Suprapubic skin (tissue), 4 donors: ENCODE results near the gene GPX3. TPM values are rescaled to one million over a fixed set of nuclear protein-coding genes. Genes with fewer than 3 reads are reported as not detected.

ENCODE experiments used
- DNase-seq, 2 donors: peaks; one replicate each; pipeline ENCODE4 v3.0.0-alpha.2; 2019; ENCODE audit warnings: low spot score in 2 of 2
- H3K27ac ChIP-seq: fragments of 200-600 bp; sonication (generic); one replicate; pipeline ENCODE4 v1.5.1; 2019
- H3K27me3 ChIP-seq: fragments of 200-600 bp; sonication (generic); one replicate; pipeline ENCODE4 v1.5.1; 2019
- H3K36me3 ChIP-seq: fragments of 200-600 bp; sonication (generic); one replicate; pipeline ENCODE4 v1.5.1; 2019
- H3K4me1 ChIP-seq: fragments of 200-600 bp; sonication (generic); one replicate; pipeline ENCODE4 v1.5.1; 2019
- H3K4me3 ChIP-seq: fragments of 200-600 bp; sonication (generic); one replicate; pipeline ENCODE4 v1.5.1; 2019; ENCODE audit warnings: mild to moderate bottlenecking
- H3K9me3 ChIP-seq: fragments of 200-600 bp; sonication (generic); one replicate; pipeline ENCODE4 v1.5.1; 2019
- EP300 ChIP-seq: sonication (generic); formaldehyde crosslinking; IDR thresholded peaks from one replicate; pipeline ENCODE4 v1.6.1; 2017; ENCODE audit warnings: antibody characterized with exemption
- POLR2A ChIP-seq, 2 donors: fragments of 450-650 bp; IDR thresholded peaks; one replicate each; pipeline ENCODE4 v1.6.1; 2017; ENCODE audit warnings: antibody characterized with exemption in 2 of 2, mild to moderate bottlenecking in 2 of 2, moderate library complexity in 2 of 2
- POLR2AphosphoS5 ChIP-seq, 3 donors: sonication (generic); formaldehyde crosslinking; IDR thresholded peaks; one replicate each; pipeline ENCODE4 v1.6.1; 2017; ENCODE audit warnings: antibody characterized with exemption in 3 of 3
- WGBS: methylation state at CpG from one replicate; pipeline ENCODE4 v1.1.5; 2018; 5-methylcytosine and 5-hydroxymethylcytosine counted together
- total RNA-seq, 4 donors: library from RNA; depleted of rRNA; stranded (reverse); fragments of >200 nt; gene quantifications; one replicate each; pipeline ENCODE4 v1.1.0, GENCODE V29; 2016
- TF ChIP-seq, protein P1 (sequence below), 2 donors: fragments of 200-600 bp in 1 of 2; fragments of 450-650 bp in 1 of 2; sonication (generic) in 1 of 2; IDR thresholded peaks; one replicate each; pipeline ENCODE4 v1.5.1; 2016 to 2019; ENCODE audit warnings: antibody characterized with exemption in 2 of 2, mild to moderate bottlenecking in 1 of 2, moderate library complexity in 1 of 2

Gene GPX3
- total RNA-seq, 4 donors from 2014 or later, result 242 to 601 (median 378) TPM

DNA sequence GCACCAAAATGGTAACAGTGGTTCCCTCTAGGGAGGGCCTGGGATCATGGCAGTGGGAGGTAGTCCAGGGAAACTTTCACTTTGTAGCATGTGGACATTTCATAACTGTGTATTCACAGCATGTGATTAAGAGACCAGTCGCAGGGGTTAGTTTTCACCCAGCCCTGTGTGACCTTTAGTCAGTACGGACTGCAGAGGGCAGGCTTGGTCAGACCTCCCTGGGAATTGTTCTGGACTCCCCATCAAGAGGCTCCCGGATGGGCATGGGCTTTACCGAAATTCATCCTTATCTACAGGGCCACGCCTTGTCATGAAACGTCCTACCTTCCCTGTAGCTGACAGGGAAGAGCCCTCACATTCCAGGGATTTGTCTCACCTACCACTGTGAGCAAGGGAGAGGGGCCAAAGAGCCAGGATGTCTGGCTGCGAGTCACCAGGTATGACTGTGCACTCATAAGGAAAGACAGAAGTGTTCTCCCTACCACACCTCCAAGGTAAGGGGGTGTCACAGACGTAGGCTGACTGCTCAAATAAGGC is 19.9 kb downstream of the GPX3 start:
- TF ChIP-seq POLR2A (IDR thresholded peaks at IDR 0.05) (no peak), POLR2AphosphoS5 (IDR thresholded peaks at IDR 0.05) (no peak), EP300 (no peak)
- TF ChIP-seq, protein P1, sequence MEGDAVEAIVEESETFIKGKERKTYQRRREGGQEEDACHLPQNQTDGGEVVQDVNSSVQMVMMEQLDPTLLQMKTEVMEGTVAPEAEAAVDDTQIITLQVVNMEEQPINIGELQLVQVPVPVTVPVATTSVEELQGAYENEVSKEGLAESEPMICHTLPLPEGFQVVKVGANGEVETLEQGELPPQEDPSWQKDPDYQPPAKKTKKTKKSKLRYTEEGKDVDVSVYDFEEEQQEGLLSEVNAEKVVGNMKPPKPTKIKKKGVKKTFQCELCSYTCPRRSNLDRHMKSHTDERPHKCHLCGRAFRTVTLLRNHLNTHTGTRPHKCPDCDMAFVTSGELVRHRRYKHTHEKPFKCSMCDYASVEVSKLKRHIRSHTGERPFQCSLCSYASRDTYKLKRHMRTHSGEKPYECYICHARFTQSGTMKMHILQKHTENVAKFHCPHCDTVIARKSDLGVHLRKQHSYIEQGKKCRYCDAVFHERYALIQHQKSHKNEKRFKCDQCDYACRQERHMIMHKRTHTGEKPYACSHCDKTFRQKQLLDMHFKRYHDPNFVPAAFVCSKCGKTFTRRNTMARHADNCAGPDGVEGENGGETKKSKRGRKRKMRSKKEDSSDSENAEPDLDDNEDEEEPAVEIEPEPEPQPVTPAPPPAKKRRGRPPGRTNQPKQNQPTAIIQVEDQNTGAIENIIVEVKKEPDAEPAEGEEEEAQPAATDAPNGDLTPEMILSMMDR (IDR thresholded peaks at IDR 0.05), result no peak
- Histone ChIP-seq H3K9me3 (no peaks in the 10 kb centered on the region), H3K4me1 (peaks cover 39% of the 10 kb centered on the region), H3K36me3 (peaks cover 96% of the 10 kb centered on the region), H3K27ac (peak overlapping the region; percentile 82), H3K27me3 (no peaks in the 10 kb centered on the region), H3K4me3 (no peak overlapping the region)
- 78% methylated on average over 8 of the region's 8 CpGs for whole genome bisulfite sequencing
- no peak for DNase-seq

DNA sequence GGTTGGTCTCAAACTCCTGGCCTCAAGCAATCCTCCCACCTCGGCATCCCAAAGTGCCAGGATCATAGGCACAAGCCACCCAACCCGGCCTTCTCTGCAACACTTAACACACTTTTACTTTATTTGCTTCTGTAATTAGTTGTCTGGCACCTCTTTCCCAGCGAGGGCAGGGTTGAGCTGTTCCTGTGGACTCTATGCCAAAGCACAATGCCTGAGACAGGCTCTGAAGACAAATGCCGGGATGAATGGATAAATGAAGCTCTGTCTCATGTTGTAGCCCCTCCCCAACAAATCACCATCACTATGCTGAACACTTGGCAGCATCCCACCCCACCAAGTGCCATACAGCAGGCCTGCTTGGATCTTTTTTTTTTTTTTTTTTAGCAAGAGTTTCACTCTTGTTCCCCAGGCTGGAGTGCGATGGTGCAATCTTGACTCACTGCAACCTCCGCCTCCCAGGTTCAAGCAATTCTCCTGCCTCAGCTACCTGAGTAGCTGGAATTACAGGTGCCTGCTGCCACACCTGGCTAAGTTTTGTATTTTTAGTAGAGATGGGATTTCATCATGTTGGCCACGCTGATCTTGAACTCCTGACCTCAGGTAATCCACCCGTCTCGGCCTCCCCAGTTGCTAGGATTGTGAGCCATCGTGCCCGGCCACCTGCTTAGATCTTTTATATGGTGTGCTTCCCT is 21.3 kb downstream of the GPX3 start:
- Histone ChIP-seq H3K4me1 (peaks cover 39% of the 10 kb centered on the region), H3K27me3 (no peaks in the 10 kb centered on the region), H3K27ac (peak overlapping the region; percentile 45), H3K36me3 (peaks cover 96% of the 10 kb centered on the region), H3K4me3 (no peak overlapping the region), H3K9me3 (no peaks in the 10 kb centered on the region)
- no peak for TF ChIP-seq EP300
- TF ChIP-seq, protein P1 (IDR thresholded peaks at IDR 0.05), result no peak
- TF ChIP-seq POLR2AphosphoS5 (IDR thresholded peaks at IDR 0.05), result no peak
- TF ChIP-seq POLR2A (IDR thresholded peaks at IDR 0.05), result no peak
- DNase-seq, result no peak
- WGBS, result 67% methylated on average over 11 of the region's 11 CpGs

DNA sequence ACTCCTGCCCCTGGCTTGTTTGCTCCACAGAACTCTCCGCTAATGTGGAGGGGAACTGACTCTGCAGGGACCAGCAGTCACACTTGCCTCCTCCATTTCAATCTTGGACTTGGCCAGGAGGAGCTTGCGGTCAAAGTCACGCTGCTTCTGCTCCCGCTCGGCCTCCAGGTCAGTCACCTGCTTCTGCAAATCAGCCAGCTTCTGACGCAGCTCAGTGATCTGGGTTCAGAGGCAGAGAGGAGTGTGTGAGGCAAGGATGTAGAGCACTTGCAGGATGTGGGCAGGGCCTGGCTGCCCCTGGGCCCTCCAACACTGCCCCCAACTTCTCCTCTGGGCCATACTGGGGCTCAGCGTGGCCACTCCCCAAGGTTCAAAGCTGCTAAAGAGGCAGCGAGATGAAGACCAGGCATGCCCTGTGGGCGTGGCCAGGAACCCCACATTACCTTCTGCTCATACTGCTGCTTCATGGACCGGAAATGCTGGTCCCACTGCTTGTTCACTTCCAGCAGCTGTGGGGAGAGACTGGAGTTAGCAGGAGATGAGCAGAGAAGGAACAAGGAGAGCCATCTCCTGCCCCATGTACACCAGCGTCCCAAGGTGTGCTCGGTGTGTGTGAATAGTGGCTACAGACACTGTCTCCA is 22.2 kb downstream of the GPX3 start:
- H3K27ac ChIP-seq, result peak overlapping the region; percentile 0
- no peaks in the 10 kb centered on the region for H3K9me3 ChIP-seq
- H3K27me3 ChIP-seq, result no peaks in the 10 kb centered on the region
- peaks cover 33% of the 10 kb centered on the region for H3K4me1 ChIP-seq
- DNase-seq, result no peak
- H3K36me3 ChIP-seq, result peaks cover 95% of the 10 kb centered on the region
- TF ChIP-seq EP300, result no peak
- TF ChIP-seq POLR2A (IDR thresholded peaks at IDR 0.05), result no peak
- TF ChIP-seq, protein P1 (IDR thresholded peaks at IDR 0.05), result no peak
- TF ChIP-seq POLR2AphosphoS5 (IDR thresholded peaks at IDR 0.05), result no peak
- 95% methylated on average over 7 of the region's 12 CpGs for WGBS
- H3K4me3 ChIP-seq, result no peak overlapping the region

DNA sequence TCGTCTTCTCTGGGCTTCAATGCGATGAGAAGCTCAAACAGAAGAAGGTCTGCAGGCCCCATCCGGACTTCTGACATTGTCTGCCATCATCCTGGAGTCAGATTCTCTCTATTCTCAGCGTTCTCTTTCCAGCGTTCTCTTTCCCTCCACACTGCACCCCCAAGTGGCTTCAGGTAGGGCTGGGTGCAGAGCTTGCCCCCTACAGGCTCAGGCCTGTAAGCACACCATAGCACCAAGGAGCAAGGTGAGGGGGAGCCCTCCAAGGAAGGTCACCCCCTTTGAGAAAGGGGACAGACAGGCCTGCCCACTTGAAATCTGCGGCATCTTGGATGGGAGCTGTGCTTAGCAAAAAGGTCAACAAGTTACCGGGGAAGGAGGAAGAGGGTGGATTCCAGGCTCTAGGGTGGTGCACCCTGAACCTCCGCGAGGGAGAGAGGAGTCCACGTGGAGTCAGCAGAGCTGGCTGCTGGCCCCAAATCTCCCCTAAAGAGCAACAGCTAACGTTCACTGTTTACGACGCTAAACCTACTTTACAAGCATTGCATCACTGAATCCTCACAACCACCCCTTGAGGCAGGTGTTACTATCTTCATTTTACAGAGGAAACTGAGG is 27.5 kb downstream of the GPX3 start:
- no peak overlapping the region for H3K4me3 ChIP-seq
- H3K4me1 ChIP-seq, result no peaks in the 10 kb centered on the region
- no peak overlapping the region for H3K27ac ChIP-seq
- peaks cover 91% of the 10 kb centered on the region for H3K36me3 ChIP-seq
- no peaks in the 10 kb centered on the region for H3K27me3 ChIP-seq
- no peaks in the 10 kb centered on the region for H3K9me3 ChIP-seq
- DNase-seq, result no peak
- TF ChIP-seq, protein P1 (IDR thresholded peaks at IDR 0.05), result peak; percentile 71 to 80
- TF ChIP-seq POLR2A (IDR thresholded peaks at IDR 0.05), result no peak
- 72% methylated on average over 12 of the region's 13 CpGs for WGBS

DNA sequence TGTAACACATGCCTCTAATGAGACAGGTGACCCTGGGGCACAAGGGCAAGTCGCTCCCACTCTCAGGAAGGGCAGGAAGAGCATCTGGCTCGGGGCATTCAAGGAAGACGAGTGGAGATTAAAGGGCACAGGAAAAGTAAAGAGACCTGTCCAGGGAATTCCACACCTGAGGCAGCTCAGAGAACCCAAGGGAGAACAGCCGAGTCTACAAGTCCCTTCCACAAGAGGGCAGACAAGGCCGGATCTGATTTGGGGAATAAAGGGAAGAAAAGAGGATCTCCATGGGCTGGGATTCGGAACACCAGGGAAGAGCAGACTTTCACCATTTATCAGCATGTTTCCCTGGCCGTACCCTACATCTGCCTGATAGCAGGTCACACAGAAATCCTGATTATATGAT is 28.1 kb downstream of the GPX3 start:
- no peaks in the 10 kb centered on the region for H3K27me3 ChIP-seq
- 72% methylated on average over 7 of the region's 7 CpGs for WGBS
- H3K4me1 ChIP-seq, result no peaks in the 10 kb centered on the region
- TF ChIP-seq, protein P1 (IDR thresholded peaks at IDR 0.05), result no peak
- no peak for TF ChIP-seq EP300
- TF ChIP-seq POLR2A (IDR thresholded peaks at IDR 0.05), result no peak
- TF ChIP-seq POLR2AphosphoS5 (IDR thresholded peaks at IDR 0.05), result no peak
- H3K27ac ChIP-seq, result no peak overlapping the region
- H3K9me3 ChIP-seq, result no peaks in the 10 kb centered on the region
- H3K4me3 ChIP-seq, result no peak overlapping the region
- H3K36me3 ChIP-seq, result peaks cover 91% of the 10 kb centered on the region
- DNase-seq, result no peak
